Upper lobe of left lung (tissue), 4 donors: Measurements from ENCODE around the gene F12.

Source experiments
- EP300 ChIP-seq, 4 donors: sonication (generic); formaldehyde crosslinking; IDR thresholded peaks; one replicate each; pipeline ENCODE4 v1.5.1; 2017; ENCODE audit warnings: antibody characterized with exemption in 4 of 4, control low read depth in 2 of 4
- TF ChIP-seq, protein P1 (sequence below), 6 experiments: fragments of 450-650 bp in 4 of 6; fragments of 200-600 bp in 2 of 6; sonication (generic) in 2 of 6; IDR thresholded peaks; one replicate each; pipeline ENCODE4 v1.5.1; 2016 to 2019; ENCODE audit warnings: antibody characterized with exemption in 6 of 6

DNA sequence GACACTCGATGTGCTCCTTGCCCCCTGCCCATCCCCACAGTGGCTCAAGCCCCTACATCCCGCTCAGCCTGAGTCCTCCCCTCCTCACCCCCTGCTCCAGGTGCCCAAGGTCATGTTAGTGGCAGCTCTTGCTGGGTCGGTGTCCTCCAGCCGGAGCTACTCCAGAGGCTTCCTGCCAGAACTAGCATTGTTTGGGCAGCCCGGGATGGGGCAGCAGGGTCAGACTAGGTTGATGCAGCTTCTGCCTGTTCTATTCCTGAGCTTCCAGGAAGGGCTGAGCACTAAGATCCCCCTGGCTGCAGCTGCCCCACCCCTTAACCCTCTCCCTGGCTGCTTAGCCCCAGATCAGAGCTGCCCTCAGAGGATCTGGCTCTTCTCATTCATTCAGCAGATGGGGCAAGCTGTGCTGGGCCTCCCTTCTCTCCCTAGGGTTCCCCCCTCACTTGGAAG, 51.0 kb downstream of the F12 start:
- no peak for TF ChIP-seq EP300 (IDR thresholded peaks at IDR 0.05)
- TF ChIP-seq, protein P1, sequence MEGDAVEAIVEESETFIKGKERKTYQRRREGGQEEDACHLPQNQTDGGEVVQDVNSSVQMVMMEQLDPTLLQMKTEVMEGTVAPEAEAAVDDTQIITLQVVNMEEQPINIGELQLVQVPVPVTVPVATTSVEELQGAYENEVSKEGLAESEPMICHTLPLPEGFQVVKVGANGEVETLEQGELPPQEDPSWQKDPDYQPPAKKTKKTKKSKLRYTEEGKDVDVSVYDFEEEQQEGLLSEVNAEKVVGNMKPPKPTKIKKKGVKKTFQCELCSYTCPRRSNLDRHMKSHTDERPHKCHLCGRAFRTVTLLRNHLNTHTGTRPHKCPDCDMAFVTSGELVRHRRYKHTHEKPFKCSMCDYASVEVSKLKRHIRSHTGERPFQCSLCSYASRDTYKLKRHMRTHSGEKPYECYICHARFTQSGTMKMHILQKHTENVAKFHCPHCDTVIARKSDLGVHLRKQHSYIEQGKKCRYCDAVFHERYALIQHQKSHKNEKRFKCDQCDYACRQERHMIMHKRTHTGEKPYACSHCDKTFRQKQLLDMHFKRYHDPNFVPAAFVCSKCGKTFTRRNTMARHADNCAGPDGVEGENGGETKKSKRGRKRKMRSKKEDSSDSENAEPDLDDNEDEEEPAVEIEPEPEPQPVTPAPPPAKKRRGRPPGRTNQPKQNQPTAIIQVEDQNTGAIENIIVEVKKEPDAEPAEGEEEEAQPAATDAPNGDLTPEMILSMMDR (IDR thresholded peaks at IDR 0.05): no peak
